Omental fat pad (tissue), 4 donors: Measurements from ENCODE around the gene AFAP1. TPM values are rescaled to one million over a fixed set of nuclear protein-coding genes. Genes with fewer than 3 reads are reported as not detected.
A peak's percentile ranks its signal among the peaks of the same experiment; 100 is the strongest.

ENCODE experiments used
- ATAC-seq: fragments of 150-250 bp; one replicate; pipeline ENCODE4 v1.9.1; 2016; ENCODE audit warnings: mild to moderate bottlenecking, moderate library complexity; ENCODE audit not compliant: low FRiP score
- DNase-seq: peaks from one replicate; pipeline ENCODE4 v3.0.0-alpha.2; 2019; ENCODE audit warnings: low spot score
- total RNA-seq, 4 donors: library from RNA; depleted of rRNA; stranded (reverse); fragments of >200 nt; gene quantifications; one replicate each; pipeline ENCODE4 v1.1.0, GENCODE V29; 2016
- TF ChIP-seq, protein P1 (sequence below), 3 donors: fragments of 450-650 bp; IDR thresholded peaks; one replicate each; pipeline ENCODE4 v1.5.1; 2016 to 2017; ENCODE audit warnings: antibody characterized with exemption in 3 of 3, mild to moderate bottlenecking in 3 of 3, moderate library complexity in 2 of 3

The AFAP1 gene
- total RNA-seq, 4 donors from 2014 or later, result 24.6 to 35.5 (median 26.9) TPM

GRCh38 chr4:7917669-7918068 lies 22.0 kb downstream of the AFAP1 start:
- ATAC-seq (no peak), DNase-seq (no peak)
- TF ChIP-seq, protein P1, sequence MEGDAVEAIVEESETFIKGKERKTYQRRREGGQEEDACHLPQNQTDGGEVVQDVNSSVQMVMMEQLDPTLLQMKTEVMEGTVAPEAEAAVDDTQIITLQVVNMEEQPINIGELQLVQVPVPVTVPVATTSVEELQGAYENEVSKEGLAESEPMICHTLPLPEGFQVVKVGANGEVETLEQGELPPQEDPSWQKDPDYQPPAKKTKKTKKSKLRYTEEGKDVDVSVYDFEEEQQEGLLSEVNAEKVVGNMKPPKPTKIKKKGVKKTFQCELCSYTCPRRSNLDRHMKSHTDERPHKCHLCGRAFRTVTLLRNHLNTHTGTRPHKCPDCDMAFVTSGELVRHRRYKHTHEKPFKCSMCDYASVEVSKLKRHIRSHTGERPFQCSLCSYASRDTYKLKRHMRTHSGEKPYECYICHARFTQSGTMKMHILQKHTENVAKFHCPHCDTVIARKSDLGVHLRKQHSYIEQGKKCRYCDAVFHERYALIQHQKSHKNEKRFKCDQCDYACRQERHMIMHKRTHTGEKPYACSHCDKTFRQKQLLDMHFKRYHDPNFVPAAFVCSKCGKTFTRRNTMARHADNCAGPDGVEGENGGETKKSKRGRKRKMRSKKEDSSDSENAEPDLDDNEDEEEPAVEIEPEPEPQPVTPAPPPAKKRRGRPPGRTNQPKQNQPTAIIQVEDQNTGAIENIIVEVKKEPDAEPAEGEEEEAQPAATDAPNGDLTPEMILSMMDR (IDR thresholded peaks at IDR 0.05), result no peak

- DNase-seq (no peak), ATAC-seq (no peak)
- TF ChIP-seq, protein P1 (IDR thresholded peaks at IDR 0.05), result no peak
These were observed 23.8 kb downstream of the AFAP1 start for GRCh38 chr4:7915875-7916242.

DNA sequence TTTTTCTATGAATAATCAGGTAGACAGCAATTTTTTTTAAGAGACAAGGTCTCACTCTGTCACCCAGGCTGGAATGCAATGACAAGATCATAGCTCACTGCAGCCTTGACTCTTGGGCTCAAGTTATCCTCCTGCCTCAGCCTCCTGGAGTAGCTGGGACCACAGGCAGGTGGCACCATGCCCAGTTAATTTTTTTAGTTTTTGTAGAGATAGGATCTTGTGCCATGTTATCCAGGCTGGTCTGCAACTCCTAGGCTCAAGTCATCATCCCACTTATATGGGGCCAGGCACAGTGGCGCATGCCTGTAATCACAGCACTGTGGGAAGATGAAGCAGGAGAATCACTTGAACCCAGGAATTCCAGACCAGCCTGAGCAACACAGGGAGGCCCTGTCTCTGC lies 26.8 kb downstream of the AFAP1 start:
- TF ChIP-seq, protein P1 (IDR thresholded peaks at IDR 0.05), result no peak
- ATAC-seq, result no peak
- no peak for DNase-seq

- DNase-seq (no peak), ATAC-seq (peak; percentile 83)
- TF ChIP-seq, protein P1 (IDR thresholded peaks at IDR 0.05), result no peak
These were observed 28.6 kb downstream of the AFAP1 start for GRCh38 chr4:7910952-7911578.

GRCh38 chr4:7910263-7910896 lies 29.3 kb downstream of the AFAP1 start:
- TF ChIP-seq, protein P1 (IDR thresholded peaks at IDR 0.05), result no peak
- DNase-seq, result no peak
- peak; percentile 63 for ATAC-seq

- no peak for ATAC-seq
These were observed 30.0 kb downstream of the AFAP1 start for GRCh38 chr4:7909463-7910262.

More at GRCh38 chr4:7909463-7910262, 30.0 kb downstream of the AFAP1 start:
- TF ChIP-seq, protein P1 (IDR thresholded peaks at IDR 0.05), result no peak
- DNase-seq, result no peak
